Thyroid gland (tissue), 4 donors: ENCODE results near the gene MCM10.

Experiments
- POLR2A ChIP-seq, 2 donors: fragments of 450-650 bp; IDR thresholded peaks; one replicate each; pipeline ENCODE4 v1.6.1; 2017; ENCODE audit warnings: antibody characterized with exemption in 2 of 2, mild to moderate bottlenecking in 2 of 2, moderate library complexity in 1 of 2
- TF ChIP-seq, protein P1 (sequence below), 6 experiments: fragments of 200-600 bp in 3 of 6; fragments of 450-650 bp in 3 of 6; sonication (generic) in 3 of 6; IDR thresholded peaks; one replicate each; pipeline ENCODE4 v1.5.1; 2016 to 2019; ENCODE audit warnings: antibody characterized with exemption in 6 of 6, mild to moderate bottlenecking in 2 of 6, inconsistent platforms in 1 of 6, moderate library complexity in 1 of 6

DNA sequence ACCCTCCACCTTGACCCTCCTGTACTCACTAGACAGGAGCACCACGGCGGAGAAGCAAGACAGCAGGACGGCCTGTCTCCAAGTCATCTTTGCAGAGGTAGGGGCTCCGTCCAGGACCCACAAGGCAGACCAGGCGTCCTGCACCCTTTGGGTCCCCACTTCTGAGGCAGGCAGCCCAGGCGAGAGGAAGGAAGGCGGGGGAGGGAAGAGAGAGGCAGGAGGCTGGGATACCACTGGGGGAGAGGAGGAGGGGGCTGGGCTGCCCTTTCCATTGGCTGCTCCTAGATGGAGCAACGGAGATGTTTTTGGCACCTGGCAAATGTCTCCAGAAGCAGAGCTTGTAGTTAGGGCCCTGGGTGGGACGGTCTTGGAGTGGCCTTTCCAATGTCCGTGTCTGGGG is 72.8 kb downstream of the MCM10 start, which contains the start of gene UCMA:
- TF ChIP-seq, protein P1, sequence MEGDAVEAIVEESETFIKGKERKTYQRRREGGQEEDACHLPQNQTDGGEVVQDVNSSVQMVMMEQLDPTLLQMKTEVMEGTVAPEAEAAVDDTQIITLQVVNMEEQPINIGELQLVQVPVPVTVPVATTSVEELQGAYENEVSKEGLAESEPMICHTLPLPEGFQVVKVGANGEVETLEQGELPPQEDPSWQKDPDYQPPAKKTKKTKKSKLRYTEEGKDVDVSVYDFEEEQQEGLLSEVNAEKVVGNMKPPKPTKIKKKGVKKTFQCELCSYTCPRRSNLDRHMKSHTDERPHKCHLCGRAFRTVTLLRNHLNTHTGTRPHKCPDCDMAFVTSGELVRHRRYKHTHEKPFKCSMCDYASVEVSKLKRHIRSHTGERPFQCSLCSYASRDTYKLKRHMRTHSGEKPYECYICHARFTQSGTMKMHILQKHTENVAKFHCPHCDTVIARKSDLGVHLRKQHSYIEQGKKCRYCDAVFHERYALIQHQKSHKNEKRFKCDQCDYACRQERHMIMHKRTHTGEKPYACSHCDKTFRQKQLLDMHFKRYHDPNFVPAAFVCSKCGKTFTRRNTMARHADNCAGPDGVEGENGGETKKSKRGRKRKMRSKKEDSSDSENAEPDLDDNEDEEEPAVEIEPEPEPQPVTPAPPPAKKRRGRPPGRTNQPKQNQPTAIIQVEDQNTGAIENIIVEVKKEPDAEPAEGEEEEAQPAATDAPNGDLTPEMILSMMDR (IDR thresholded peaks at IDR 0.05) = no peak
- TF ChIP-seq POLR2A (IDR thresholded peaks at IDR 0.05) = no peak
